Measurements from ENCODE around the gene TOR4A. TPM values are rescaled to one million over a fixed set of nuclear protein-coding genes. Genes with fewer than 3 reads are reported as not detected.
A peak's percentile ranks its signal among the peaks of the same experiment; 100 is the strongest.

The TOR4A gene
- total RNA-seq, 2 experiments from 2014 or later, result 0.67 to 0.80 TPM

DNA sequence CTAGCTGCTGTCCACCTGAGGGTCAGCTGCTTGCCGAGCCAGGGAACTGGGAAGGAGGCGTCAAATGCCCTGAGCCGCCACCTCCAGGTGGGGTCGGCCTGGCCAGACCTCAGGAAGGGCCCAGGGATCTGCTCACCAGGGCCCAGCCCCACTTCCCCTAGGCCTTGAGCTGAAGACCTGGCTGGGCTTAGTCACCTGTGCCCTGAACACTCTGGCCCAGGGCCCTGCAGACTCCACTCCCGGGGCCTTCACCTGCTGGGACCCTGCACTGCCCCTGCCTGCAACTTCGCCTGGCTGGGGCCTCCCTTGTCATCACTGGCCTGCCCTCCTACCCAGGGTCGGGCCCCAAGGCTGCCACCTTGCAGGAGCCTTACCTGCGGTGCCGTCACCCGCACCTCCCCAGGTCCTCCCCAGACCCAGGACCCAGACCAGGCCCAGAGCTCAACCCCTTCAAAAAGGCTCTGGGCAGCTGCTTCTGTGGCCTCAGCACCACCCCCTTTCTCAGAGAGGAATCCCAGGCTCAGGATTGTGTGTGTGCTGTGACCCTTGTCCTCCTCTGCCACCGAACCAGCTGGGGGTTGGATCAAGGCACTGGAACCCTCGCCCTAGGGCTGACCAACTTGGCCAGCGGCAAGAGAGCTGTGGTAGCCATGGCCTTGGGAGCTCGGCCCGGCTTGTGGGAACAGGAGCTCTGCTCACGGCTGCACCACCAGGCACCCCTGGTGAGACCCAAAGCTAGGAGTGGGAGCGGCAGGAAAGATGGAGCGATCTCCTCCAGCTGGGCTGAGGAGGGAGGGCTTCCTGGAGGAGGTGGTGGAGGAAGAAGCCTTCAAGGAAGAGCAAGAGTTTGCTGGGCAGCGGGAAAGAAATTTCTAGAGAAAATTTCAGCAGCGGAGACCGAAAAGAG lies 23.6 kb upstream of the TOR4A start:
- peaks cover 8% of the 10 kb centered on the region for H3K36me3 Mint-ChIP-seq (ENCODE audit: low read depth)
- peak overlapping the region; percentile 91 for H3K4me3 Mint-ChIP-seq
- peaks cover 16% of the 10 kb centered on the region for H3K4me1 Mint-ChIP-seq (ENCODE audit: low read depth)
- DNase-seq, result peak in 1 of 14 experiments; percentile 11
- H3K9me3 Mint-ChIP-seq, result no peaks in the 10 kb centered on the region
- H3K27me3 ChIP-seq (ENCODE audit: control insufficient read depth in 1 of 2, insufficient read depth in 2 of 2, low read length in 2 of 2), result no peaks in the 10 kb centered on the region
- CTCF ChIA-PET, result interaction anchor here (0.6 to 2.9 kb wide), 5 partner anchors 11 to 30 kb away, joined by 3 to 18 read pairs (median 4); no protein-coding TSS in a partner anchor
- no peak overlapping the region for H3K27ac ChIP-seq (ENCODE audit: low read depth in 1 of 2, low read length in 2 of 2)
- H3K4me1 ChIP-seq (ENCODE audit: insufficient read depth, low read length), result peaks cover 25% of the 10 kb centered on the region
- peaks cover 20% of the 10 kb centered on the region for H3K36me3 ChIP-seq (ENCODE audit: insufficient read depth, low read length)
- TF ChIP-seq, protein P1, sequence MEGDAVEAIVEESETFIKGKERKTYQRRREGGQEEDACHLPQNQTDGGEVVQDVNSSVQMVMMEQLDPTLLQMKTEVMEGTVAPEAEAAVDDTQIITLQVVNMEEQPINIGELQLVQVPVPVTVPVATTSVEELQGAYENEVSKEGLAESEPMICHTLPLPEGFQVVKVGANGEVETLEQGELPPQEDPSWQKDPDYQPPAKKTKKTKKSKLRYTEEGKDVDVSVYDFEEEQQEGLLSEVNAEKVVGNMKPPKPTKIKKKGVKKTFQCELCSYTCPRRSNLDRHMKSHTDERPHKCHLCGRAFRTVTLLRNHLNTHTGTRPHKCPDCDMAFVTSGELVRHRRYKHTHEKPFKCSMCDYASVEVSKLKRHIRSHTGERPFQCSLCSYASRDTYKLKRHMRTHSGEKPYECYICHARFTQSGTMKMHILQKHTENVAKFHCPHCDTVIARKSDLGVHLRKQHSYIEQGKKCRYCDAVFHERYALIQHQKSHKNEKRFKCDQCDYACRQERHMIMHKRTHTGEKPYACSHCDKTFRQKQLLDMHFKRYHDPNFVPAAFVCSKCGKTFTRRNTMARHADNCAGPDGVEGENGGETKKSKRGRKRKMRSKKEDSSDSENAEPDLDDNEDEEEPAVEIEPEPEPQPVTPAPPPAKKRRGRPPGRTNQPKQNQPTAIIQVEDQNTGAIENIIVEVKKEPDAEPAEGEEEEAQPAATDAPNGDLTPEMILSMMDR (IDR thresholded peaks at IDR 0.05), result no peak
- intact Hi-C loops (cut with DNase I, micrococcal nuclease), result no loop called here
- peak overlapping the region; percentile 82 for H3K4me3 ChIP-seq (ENCODE audit: low read length)
- H3K27me3 Mint-ChIP-seq, result no peaks in the 10 kb centered on the region
- POLR2A ChIA-PET, result interaction anchor here (0.6 to 4.7 kb wide), 11 partner anchors 11 to 526 kb away, joined by 3 to 63 read pairs (median 8); partner anchors contain the start of genes ANAPC2, EXD3, MAN1B1 and NOXA1
- ATAC-seq (ENCODE audit: poor library complexity), result no peak
- H3K9me3 ChIP-seq (ENCODE audit: control insufficient read depth in 1 of 2, insufficient read depth in 1 of 2, low read length in 2 of 2), result no peaks in the 10 kb centered on the region
- peak overlapping the region; percentile 82 for H3K27ac Mint-ChIP-seq

GRCh38 chr9:137254624-137255447 lies 22.7 kb upstream of the TOR4A start, which contains the start of gene NELFB:
TSS of gene NELFB (plus strand) at chr9:137255327.
- Mint-ChIP-seq H3K27me3 (no peaks in the 10 kb centered on the region), H3K9me3 (no peaks in the 10 kb centered on the region)

More at GRCh38 chr9:137254624-137255447, 22.7 kb upstream of the TOR4A start, which contains the start of gene NELFB:
- peak within 1 kb of the TSS; percentile 82 for H3K27ac Mint-ChIP-seq
- ChIA-PET POLR2A (interaction anchor here (0.6 to 4.7 kb wide), 17 partner anchors 11 to 527 kb away, joined by 3 to 63 read pairs (median 5); partner anchors contain the start of genes ANAPC2, EXD3, MAN1B1 and NOXA1), CTCF (interaction anchor here (0.9 to 2.9 kb wide), 5 partner anchors 12 to 220 kb away, joined by 3 to 18 read pairs (median 4); no protein-coding TSS in a partner anchor)
- peaks cover 12% of the 10 kb centered on the region for H3K36me3 Mint-ChIP-seq (ENCODE audit: low read depth)
- Histone ChIP-seq H3K27ac (ENCODE audit: low read depth in 1 of 2, low read length in 2 of 2) (no peak within 1 kb of the TSS), H3K4me1 (ENCODE audit: insufficient read depth, low read length) (peaks cover 25% of the 10 kb centered on the region), H3K27me3 (ENCODE audit: control insufficient read depth in 1 of 2, insufficient read depth in 2 of 2, low read length in 2 of 2) (no peaks in the 10 kb centered on the region), H3K36me3 (ENCODE audit: insufficient read depth, low read length) (peaks cover 20% of the 10 kb centered on the region), H3K4me3 (ENCODE audit: low read length) (peak within 1 kb of the TSS; percentile 90), H3K9me3 (ENCODE audit: control insufficient read depth in 1 of 2, insufficient read depth in 1 of 2, low read length in 2 of 2) (no peaks in the 10 kb centered on the region)
- H3K4me1 Mint-ChIP-seq (ENCODE audit: low read depth), result peaks cover 16% of the 10 kb centered on the region
- peak; percentile 87 to 98 (median 96) for DNase-seq
- peak; percentile 94 for ATAC-seq (ENCODE audit: poor library complexity)
- TF ChIP-seq, protein P1 (IDR thresholded peaks at IDR 0.05), result no peak
- peak within 1 kb of the TSS; percentile 94 for H3K4me3 Mint-ChIP-seq
- intact Hi-C loops (cut with DNase I, micrococcal nuclease), result loop anchor here in 1 of 2 experiments (1.0 to 5.0 kb wide), 3 partner anchors 14 to 1288 kb away; partner anchors contain the start of genes EXD3, NOXA1 and TUBB4B

All from CD4-positive, alpha-beta T cell (primary cell).